IPS-11a (cell line): Measurements from ENCODE around the gene MAZ.

Source experiments
- H3K4me3 ChIP-seq: one replicate; pipeline ENCODE4 v1.5.1; 2013; ENCODE audit warnings: low read depth, low read length, control low read depth

MAZ gene

GRCh38 chr16:29809031-29809747 is 2.9 kb downstream of the MAZ start:
- no peak overlapping the region for H3K4me3 ChIP-seq

- no peak overlapping the region for H3K4me3 ChIP-seq
Observed at GRCh38 chr16:29809850-29810698, 3.7 kb downstream of the MAZ start.

GRCh38 chr16:29810699-29811169 is 4.4 kb downstream of the MAZ start:
- no peak overlapping the region for H3K4me3 ChIP-seq

GRCh38 chr16:29811170-29811895 is 5.0 kb downstream of the MAZ start:
- peak overlapping the region; percentile 58 for H3K4me3 ChIP-seq

- peak within 1 kb of the TSS; percentile 72 for H3K4me3 ChIP-seq
Observed at GRCh38 chr16:29811896-29812665, 5.8 kb downstream of the MAZ start, which contains the start of gene PRRT2. Gene PRRT2 (plus strand): TSS chr16:29812193. CDS start chr16:29813055, 862 bp downstream.

GRCh38 chr16:29812754-29813643 is 6.7 kb downstream of the MAZ start:
- peak overlapping the region; percentile 72 for H3K4me3 ChIP-seq

- no peak overlapping the region for H3K4me3 ChIP-seq
Observed at GRCh38 chr16:29813644-29814562, 7.6 kb downstream of the MAZ start.

GRCh38 chr16:29814592-29814991 is 8.3 kb downstream of the MAZ start:
- no peak overlapping the region for H3K4me3 ChIP-seq

- peak overlapping the region; percentile 84 for H3K4me3 ChIP-seq
Observed at GRCh38 chr16:29815032-29815721, 8.8 kb downstream of the MAZ start.

- H3K4me3 ChIP-seq: peak within 1 kb of the TSS; percentile 84
Observed at GRCh38 chr16:29815793-29816693, 9.7 kb downstream of the MAZ start, which contains the start of gene PAGR1. Gene PAGR1 (plus strand): TSS chr16:29816152. CDS start chr16:29816526, 374 bp downstream.

GRCh38 chr16:29816694-29817441 is 10.5 kb downstream of the MAZ start:
- H3K4me3 ChIP-seq: peak overlapping the region; percentile 84

- H3K4me3 ChIP-seq: no peak overlapping the region
Observed at GRCh38 chr16:29818082-29818481, 11.8 kb downstream of the MAZ start.

- no peak overlapping the region for H3K4me3 ChIP-seq
Observed at GRCh38 chr16:29819506-29819905, 13.2 kb downstream of the MAZ start.

GRCh38 chr16:29820271-29820701 is 14.0 kb downstream of the MAZ start, which contains the start of gene MVP:
Gene MVP (plus strand): TSS chr16:29820462. CDS start chr16:29830550, 10,088 bp downstream.
- H3K4me3 ChIP-seq: no peak within 1 kb of the TSS

GRCh38 chr16:29820730-29821642 is 14.7 kb downstream of the MAZ start:
- no peak overlapping the region for H3K4me3 ChIP-seq
